HFFc6 (cell line): ENCODE results near the gene TUBB2B. TPM values are rescaled to one million over a fixed set of nuclear protein-coding genes. Genes with fewer than 3 reads are reported as not detected.

Source experiments
- DNase-seq: peaks from one replicate; pipeline ENCODE4 v3.0.0-alpha.2; 2018
- H3K27ac Mint-ChIP-seq: 2 replicates; pipeline ENCODE4 v1.8.0; 2020; ENCODE audit warnings: mild to moderate bottlenecking, mixed read lengths
- H3K27me3 Mint-ChIP-seq: 2 replicates; pipeline ENCODE4 v1.8.0; 2021; ENCODE audit warnings: mild to moderate bottlenecking, moderate library complexity, mixed read lengths; ENCODE audit not compliant: insufficient read depth
- H3K36me3 Mint-ChIP-seq: 2 replicates; pipeline ENCODE4 v1.8.0; 2021; ENCODE audit warnings: low read depth, mixed read lengths
- H3K4me1 Mint-ChIP-seq: 2 replicates; pipeline ENCODE4 v1.8.0; 2020; ENCODE audit warnings: low read depth, mixed read lengths
- H3K4me3 Mint-ChIP-seq: 2 replicates; pipeline ENCODE4 v1.8.0; 2020; ENCODE audit warnings: mild to moderate bottlenecking, moderate library complexity, mixed read lengths
- H3K9me3 Mint-ChIP-seq: 2 replicates; pipeline ENCODE4 v1.8.0; 2020; ENCODE audit warnings: mild to moderate bottlenecking, mixed read lengths
- total RNA-seq, 6 experiments: library from RNA; stranded (reverse); fragmentation: NEBNext Ultra II Directional; extraction: Animal tissue kit (Norgen Biotek cat#: 25700); gene quantifications; 2 replicates in 1 of 6; 3 replicates in 5 of 6; pipeline ENCODE4 v1.2.3, GENCODE V29; 2021
- TF ChIP-seq, protein P1 (sequence below): fragments of 200-600 bp; sonication (generic); IDR thresholded peaks from 2 replicates; pipeline ENCODE4 v1.5.0; 2021; ENCODE audit warnings: antibody characterized with exemption, mild to moderate bottlenecking

The TUBB2B gene
- total RNA-seq, 6 experiments from 2014 or later: 0.14 to 1.3 (median 0.90) TPM

DNA sequence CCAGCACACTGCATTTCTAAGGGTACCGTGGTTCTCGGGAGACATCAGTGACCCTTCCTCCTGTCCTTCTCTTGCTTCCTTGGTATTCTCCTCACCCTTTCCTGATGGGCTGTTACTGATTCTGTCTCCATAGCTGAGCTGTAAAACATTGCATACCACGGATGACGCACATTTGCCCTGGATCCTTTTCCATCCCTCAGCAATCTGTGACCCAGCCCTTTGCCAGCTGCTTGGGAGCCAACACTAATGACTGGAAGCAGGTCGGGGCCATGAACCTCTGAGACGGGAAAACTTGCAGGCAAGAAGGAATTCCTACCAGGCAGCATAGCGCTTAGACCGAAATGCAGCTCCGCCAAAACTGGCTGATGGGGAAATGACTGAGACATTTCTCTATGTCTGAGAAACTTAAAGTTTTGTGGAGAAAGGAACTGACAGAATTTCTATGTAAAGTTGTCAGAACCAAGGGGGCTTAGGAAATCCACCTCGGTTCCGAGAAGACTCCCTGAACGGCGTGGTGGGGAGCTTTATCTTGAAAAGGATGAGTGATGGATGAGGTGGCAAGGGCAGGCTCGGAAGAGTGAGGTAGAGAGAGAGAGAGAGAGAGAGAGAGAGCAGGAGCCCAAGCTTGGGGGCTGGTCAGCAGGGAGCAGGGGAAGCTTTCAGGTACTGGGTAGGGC, 19.2 kb downstream of the TUBB2B start:
- Mint-ChIP-seq H3K36me3 (no peaks in the 10 kb centered on the region), H3K9me3 (peaks cover 4% of the 10 kb centered on the region), H3K4me1 (peaks cover 75% of the 10 kb centered on the region), H3K27me3 (no peaks in the 10 kb centered on the region; the same call in none of the 2 replicates), H3K27ac (peak overlapping the region; percentile 96), H3K4me3 (peak overlapping the region; percentile 82)
- TF ChIP-seq, protein P1, sequence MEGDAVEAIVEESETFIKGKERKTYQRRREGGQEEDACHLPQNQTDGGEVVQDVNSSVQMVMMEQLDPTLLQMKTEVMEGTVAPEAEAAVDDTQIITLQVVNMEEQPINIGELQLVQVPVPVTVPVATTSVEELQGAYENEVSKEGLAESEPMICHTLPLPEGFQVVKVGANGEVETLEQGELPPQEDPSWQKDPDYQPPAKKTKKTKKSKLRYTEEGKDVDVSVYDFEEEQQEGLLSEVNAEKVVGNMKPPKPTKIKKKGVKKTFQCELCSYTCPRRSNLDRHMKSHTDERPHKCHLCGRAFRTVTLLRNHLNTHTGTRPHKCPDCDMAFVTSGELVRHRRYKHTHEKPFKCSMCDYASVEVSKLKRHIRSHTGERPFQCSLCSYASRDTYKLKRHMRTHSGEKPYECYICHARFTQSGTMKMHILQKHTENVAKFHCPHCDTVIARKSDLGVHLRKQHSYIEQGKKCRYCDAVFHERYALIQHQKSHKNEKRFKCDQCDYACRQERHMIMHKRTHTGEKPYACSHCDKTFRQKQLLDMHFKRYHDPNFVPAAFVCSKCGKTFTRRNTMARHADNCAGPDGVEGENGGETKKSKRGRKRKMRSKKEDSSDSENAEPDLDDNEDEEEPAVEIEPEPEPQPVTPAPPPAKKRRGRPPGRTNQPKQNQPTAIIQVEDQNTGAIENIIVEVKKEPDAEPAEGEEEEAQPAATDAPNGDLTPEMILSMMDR: no peak
- DNase-seq: peak; percentile 89

DNA sequence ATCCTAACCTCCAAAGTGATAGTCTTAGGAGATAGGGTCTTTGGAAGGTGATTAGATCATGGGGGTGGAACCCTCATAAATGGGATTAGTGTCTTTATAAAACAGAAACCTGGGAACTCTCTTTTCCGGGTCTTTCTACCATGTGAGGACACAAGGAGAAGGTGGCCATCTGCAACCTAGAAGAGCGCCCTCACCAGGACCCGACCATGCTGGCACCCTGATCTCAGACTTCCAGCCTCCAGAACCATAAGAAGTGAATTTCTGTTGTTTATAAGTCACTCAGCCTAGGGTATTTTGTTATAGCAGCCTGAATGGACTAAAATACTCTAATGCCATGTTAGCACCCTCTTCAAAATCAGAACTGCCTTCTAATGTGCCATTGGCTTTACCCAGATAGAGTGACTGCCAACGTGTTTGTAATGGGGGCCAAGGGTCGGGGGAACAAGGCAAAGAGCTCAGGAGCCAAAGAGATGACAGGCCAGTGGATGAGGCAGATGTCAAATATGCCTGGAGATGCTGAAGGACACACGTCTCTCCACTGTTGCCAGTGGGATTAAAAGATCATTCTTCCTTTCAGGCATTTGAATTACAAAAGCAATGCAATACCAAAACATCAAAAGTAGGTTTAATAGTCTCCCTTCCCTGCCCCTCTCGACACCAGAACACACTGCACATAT, 21.0 kb downstream of the TUBB2B start:
- TF ChIP-seq, protein P1: peak; percentile 62
- Mint-ChIP-seq H3K27ac (peak overlapping the region; percentile 96), H3K27me3 (no peaks in the 10 kb centered on the region), H3K36me3 (no peaks in the 10 kb centered on the region), H3K4me1 (peaks cover 73% of the 10 kb centered on the region), H3K9me3 (peaks cover 4% of the 10 kb centered on the region), H3K4me3 (no peak overlapping the region)
- DNase-seq: no peak

DNA sequence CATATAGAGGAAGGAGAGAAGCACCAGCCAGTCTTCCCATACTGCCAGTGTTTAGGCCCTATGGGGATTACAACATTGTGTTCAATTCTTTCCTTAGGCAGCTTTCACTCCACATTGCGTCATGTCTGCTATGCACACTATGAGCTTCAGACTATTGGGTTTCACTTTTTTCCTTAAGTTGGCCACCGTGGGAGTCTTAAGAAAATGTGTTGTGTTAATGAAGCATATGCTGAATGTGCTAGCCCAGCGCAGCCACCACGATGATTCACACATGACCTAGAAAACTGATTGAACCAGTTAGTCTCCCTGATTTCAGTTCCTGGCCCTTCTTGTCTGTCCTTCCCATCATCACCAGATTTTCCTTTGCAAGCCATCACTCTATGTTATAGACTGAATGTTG, 21.5 kb downstream of the TUBB2B start:
- Mint-ChIP-seq H3K9me3 (peaks cover 4% of the 10 kb centered on the region), H3K27me3 (no peaks in the 10 kb centered on the region), H3K27ac (peak overlapping the region; percentile 96), H3K4me1 (peaks cover 68% of the 10 kb centered on the region), H3K4me3 (no peak overlapping the region), H3K36me3 (no peaks in the 10 kb centered on the region)
- TF ChIP-seq, protein P1: no peak
- DNase-seq: peak; percentile 78

DNA sequence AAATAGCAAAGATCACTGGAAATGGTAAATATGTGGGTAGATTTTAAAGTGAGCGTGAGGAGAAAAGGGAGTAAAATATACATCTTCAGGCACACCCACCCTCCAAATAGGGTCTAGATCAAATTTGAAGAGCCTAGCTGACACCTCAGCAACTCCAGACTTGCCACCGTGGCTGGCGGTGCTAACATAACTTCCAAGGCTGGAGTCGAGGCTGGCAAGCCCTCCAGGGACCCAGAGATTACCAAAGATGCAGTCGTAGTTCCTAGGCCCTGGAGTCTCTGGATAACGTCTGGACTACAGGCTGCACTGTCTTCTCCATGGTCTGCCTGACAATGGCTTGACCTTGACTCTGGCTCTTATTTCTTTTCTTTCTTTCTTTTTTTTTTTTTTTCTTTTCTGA, 22.5 kb downstream of the TUBB2B start:
- no peak for DNase-seq
- TF ChIP-seq, protein P1: no peak
- H3K4me3 Mint-ChIP-seq: no peak overlapping the region
- H3K27me3 Mint-ChIP-seq: no peaks in the 10 kb centered on the region; the same call in 1 of the 2 replicates
- no peaks in the 10 kb centered on the region for H3K36me3 Mint-ChIP-seq
- H3K27ac Mint-ChIP-seq: no peak overlapping the region
- H3K4me1 Mint-ChIP-seq: peaks cover 64% of the 10 kb centered on the region
- peaks cover 4% of the 10 kb centered on the region for H3K9me3 Mint-ChIP-seq

GRCh38 chr6:3202999-3203696, 24.3 kb downstream of the TUBB2B start:
- peak; percentile 82 for DNase-seq
- Mint-ChIP-seq H3K27me3 (no peaks in the 10 kb centered on the region; the same call in 1 of the 2 replicates), H3K4me1 (peaks cover 47% of the 10 kb centered on the region), H3K9me3 (peaks cover 4% of the 10 kb centered on the region), H3K27ac (peak overlapping the region; percentile 72), H3K36me3 (peaks cover 6% of the 10 kb centered on the region; the same call in 1 of the 2 replicates), H3K4me3 (peak overlapping the region; percentile 48)
- TF ChIP-seq, protein P1: no peak
